Measurements from ENCODE around the gene TBC1D2B.

TBC1D2B gene

DNA sequence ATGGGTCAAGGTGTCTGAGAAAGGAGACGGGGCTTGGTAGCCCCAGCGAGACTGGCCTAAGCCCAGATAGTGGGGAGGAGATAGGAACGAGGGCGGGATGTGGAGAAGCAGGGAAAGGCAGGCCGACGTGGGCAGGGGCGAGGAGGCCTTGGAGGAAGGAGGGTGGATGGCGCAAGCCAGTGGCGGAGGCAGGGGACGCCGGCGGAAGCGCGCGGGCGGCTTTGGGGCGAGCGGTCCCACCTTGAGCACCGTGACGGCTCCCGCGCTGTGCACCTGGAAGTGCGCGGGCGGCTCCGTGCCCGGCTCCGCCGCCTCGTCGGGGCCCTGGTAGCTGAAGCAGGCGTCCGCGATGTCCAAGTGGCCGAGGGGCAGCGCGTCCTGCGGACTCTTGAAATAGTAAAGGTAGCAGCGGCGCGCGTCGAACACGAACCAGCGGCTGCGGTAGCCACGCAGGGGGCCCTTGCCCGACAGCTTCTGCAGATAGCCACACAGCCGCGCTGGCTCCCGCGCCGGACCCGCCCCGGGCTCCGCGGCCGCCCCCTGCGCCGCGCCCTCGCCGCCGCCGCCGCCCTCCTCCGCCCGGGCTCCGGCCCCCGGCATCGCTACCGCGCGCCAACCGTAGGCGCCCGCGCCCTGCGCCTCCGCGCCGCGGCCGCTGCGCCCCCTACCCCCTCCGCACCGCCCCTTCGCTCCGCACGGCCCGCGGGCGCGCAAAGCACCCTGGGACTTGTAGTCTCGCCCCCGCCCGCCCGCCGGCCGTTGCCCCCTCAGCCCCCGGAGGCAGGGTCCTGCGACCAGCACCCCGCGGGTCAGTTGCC, at the start of gene TBC1D2B:
TBC1D2B (minus strand) TSS at position 659 of the 818 bp plus-strand sequence; CDS start at position 600, 59 bp downstream.
- peak; percentile 73 to 76 for DNase-seq

GRCh38 chr15:78125267-78125666, 47.8 kb upstream of the TBC1D2B start:
- no peak for DNase-seq

DNA sequence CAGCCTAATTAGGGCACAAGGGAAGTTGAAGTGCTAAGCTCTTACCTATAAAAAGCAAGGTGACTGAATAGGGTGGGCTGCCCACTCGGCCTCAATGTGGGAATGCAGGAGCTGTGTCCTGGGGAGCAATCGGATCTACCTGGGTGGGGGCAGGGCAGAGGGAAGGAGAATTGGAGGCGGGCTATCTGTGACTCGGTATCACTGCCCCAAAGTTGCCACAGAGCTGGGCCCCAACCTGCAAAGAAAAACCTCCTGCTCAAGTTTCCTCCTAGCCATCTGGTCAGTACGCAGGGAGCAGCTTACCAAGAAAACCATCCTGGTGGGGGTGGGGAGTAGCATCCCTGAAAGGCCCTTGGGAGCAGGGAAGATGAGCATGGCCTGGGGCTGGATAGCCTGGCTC, 43.0 kb upstream of the TBC1D2B start:
- no peak for DNase-seq

- no peak for DNase-seq
Measured at GRCh38 chr15:78112551-78112950, 35.0 kb upstream of the TBC1D2B start.

GRCh38 chr15:78111788-78112187, 34.3 kb upstream of the TBC1D2B start:
- no peak for DNase-seq

GRCh38 chr15:78110916-78111475, 33.5 kb upstream of the TBC1D2B start:
- DNase-seq = no peak

- no peak for DNase-seq
Measured at GRCh38 chr15:78110096-78110495, 32.6 kb upstream of the TBC1D2B start.

DNA sequence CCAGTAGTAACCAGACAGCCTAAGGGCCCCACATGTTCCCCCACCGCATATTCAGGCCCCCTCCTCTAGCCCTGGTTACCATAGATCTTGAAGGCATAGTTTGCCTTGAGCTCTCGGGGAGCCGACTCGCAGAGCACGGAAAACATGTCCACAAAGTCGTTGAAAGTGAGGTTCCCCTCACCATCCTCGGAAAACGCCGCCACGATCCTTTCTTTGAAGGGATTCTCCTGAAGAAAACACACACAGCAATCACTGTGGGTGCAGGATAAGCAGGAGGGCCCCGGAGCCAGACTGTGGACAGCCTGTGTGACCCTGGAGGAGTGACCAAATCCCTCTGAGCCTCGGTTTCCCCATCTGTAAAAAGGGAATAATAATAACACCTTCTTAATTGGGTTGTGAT, 31.6 kb upstream of the TBC1D2B start:
- DNase-seq = no peak

GRCh38 chr15:78108300-78109084, 31.0 kb upstream of the TBC1D2B start:
- DNase-seq = peak; percentile 82 to 87

DNA sequence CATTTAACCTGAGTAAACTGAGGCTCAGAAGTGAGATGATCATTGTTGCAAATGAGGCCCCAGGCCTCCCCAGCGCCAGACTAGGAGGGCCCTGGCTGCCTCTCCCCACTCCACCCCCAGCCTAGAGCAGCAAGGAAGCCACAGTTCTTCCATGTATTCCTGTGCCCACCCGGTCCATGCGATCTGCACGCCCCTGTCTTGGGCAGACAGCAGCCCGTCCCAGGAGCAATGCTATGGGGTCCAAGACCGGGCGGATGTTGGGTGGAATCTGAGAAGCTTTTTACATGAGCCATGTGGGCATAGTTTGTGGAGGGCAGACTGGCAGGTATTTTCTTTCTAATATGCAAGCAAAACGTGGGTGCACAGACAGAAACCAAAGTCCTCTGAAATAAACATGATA, 30.0 kb upstream of the TBC1D2B start:
- no peak for DNase-seq

DNA sequence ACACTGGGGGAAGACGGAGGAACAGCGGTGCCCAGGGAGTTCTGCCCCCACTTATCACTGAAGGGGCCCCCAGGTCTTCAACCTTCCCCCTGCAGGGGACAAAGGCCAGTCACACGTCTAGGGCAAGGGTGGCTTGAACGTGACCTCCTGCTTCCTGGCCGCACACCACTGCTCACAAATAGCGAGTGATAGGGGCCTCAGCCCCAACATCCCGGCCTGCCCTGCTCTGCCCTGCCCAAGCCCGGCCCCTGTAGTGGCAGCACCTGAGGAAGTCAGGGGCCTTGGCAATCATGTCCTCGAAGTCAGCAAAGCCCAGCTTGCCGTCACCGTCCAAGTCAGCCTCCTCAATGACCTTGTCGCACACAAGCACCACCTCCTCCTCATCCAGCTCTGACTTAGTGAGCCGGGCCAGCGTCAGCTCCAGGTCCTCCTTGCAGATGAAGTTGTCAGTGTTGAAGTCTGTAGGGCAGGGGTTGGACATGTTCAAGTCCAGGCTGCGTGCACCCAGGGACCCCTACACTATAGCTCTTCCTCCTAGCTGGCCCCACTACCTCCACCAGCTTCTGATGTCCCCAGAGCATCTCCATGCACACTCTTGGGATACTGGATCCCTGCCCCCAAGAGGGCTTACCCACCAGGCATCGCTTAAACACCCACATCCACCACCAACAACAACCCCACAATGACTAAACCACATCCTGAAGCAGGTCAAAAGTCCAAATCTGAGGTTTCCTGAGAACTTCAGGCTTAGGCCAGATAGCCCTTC, 28.1 kb upstream of the TBC1D2B start:
- DNase-seq = no peak

GRCh38 chr15:78104566-78105475, 27.3 kb upstream of the TBC1D2B start:
- no peak for DNase-seq

DNA sequence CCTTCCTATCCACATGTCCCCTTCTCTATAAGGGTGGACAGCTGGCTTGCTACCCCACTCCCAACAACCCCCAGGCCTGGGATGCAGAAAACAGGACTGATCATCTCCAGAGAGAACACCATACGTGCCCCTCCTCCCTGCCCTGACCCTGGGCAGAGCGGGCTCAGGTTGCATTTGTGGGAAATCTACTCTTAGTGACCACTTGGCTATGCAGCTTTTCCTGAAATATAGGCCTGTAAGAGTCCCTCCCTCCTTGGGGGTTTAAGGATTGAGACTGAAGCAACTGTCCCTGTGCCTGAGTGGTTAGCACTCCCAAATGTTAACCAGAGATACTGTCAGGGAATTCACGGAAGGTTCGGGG, 26.6 kb upstream of the TBC1D2B start:
- DNase-seq = no peak

DNA sequence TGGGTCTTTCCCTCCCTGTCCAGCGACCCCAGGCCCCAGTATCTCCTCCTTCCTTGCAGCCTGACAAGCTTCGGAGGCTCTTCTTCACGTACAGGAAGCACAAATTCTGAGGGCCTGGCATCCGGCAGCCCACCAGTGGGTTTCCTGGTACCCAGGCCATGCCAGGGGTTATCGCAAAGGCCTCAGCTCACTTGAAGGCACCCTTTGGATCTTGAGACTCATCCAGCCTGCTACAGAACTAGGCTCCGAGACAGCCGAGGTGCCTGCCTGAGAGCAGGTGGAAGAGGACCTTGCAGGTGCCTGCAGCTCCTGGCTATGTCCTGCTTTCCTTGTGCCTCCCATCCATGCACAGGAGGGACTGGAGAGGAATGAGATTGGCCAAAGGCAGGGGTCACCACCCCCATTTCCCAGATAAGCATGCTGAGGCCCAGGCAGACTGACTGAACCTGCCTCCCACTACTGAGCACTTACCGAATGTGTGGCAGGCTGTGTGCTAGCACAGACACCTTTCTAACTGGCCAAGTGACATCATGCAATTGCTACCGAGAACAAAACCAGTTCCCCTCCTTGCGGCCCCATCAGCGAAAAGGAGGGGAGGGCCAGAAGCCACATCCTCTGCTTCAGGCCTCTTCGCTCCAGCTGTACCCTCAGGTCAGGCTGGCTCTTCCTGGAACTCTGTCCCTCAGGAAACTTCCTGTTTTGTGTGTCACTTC, 26.1 kb upstream of the TBC1D2B start:
- DNase-seq = peak; percentile 62 to 74

DNA sequence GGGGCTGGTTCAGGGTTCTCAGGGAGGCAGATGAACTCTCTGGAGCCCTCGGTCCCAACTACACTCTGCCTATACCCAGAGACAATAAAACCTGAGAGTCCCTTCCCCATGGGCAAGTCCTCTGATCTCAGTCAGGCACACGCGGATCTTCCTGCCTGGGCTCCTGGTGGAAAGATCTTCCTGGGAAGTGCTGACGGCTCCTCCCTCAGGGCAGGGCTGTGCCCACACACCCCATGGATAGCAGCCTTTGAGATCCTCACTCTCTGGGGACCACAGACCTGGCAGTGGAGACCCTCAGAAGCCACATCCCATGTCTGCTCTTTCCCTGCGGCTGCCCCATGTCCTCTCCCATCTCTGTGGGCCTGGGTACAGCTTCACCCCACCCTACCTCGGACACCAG, 25.2 kb upstream of the TBC1D2B start:
- no peak for DNase-seq

- DNase-seq = no peak
Measured at GRCh38 chr15:78102211-78102610, 24.7 kb upstream of the TBC1D2B start.

- DNase-seq = no peak
Measured at GRCh38 chr15:78101423-78102105, 24.1 kb upstream of the TBC1D2B start.

DNA sequence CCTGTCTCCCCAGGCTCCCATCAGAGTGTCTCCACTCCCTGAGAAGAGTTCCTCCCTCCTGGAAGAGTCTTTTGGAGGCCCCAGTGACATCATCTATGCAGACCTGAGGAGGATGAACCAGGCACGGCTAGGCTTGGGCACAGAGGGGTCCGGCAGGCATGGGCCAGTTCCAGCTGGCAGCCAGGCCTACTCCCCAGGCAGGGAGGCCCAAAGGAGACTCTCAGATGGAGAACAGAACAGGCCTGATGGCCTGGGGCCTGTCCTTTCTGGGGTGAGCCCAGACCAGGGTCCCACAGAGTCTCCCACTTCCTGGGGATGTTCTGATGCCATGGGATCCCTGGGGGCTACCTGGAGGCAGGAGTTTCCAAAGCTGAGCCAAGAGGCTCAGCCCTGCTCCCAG, 23.4 kb upstream of the TBC1D2B start:
- no peak for DNase-seq

- DNase-seq = no peak
Measured at GRCh38 chr15:78098131-78098755, 20.7 kb upstream of the TBC1D2B start.

DNA sequence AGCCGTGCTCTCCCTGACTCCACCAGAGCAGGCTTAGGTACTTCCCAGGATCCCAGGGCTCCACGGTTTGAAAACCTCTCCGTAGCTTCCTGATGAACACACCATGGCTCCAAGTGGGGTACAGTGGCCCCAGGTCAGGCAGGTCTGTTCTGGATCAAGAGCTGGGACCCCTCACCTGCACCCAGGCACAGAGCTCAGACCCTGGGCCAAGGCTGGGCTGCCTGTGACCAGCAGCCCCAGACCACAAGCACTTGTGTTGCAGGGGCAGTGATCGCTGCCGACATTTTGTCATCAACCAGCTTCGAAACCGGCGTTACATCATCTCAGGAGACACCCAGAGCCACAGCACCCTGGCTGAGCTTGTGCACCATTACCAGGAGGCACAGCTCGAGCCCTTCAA, 20.2 kb upstream of the TBC1D2B start:
- no peak for DNase-seq

Measured in activated CD4-positive, alpha-beta T cell treated with anti-CD3 and anti-CD28 coated beads, Interleukin-2, amount 50 U/mL, for 48 hours (primary cell).